DMS114 treated with DMSO at 0.1 percent for 48 hours (cell line): ENCODE results near the gene ZNF670.

Source experiments
- DNase-seq: peaks from one replicate; lab custom pipeline; 2025; ENCODE audit not compliant: unreplicated experiment; lab: John Stamatoyannopoulos, UW

The ZNF670 gene

GRCh38 chr1:247104965-247105364 is 26.4 kb upstream of the ZNF670 start:
- no peak for DNase-seq

DNA sequence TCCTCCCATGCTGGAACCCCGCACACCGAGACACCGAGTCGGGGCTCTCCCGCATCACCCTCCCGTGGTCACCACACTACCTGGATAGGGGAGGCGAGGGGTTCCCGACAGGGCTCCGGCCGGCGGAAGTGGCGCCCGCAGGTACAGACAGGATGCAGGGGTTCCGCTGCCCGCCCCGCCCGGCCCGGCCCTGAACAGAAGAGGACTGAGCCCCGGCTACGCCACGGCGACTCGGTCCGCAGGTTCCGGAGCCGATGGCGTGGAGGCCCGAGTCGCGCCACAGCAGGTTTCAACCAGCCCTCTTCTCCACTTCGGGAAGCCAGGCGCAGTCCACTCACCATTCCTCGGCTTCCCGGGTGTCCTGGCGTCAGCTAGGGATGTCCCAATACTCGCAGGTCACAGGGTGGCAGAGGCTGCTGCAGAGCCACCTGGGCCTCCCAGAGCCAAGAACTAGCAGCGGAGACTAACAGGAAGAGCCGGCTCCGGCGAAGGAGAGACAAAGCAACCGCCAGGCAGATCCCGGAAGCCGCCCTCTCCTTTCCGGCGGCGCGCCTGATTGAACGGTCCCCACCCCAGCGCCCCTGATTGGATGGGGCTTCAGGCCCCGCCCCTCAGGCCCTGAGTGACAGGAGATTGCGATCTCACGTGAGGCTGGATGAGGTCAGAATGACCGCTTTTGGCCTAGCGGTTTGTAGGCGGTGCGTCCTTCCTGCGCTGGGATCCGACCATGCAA is 25.4 kb upstream of the ZNF670 start, which contains the start of gene ZNF669:
Gene ZNF669 (minus strand): TSS at position 498 of the 733 bp plus-strand sequence. CDS start 157 bp downstream, at position 341.
- peak; percentile 87 for DNase-seq

- DNase-seq, result no peak
Observed at GRCh38 chr1:247102381-247102780, 23.8 kb upstream of the ZNF670 start.

DNA sequence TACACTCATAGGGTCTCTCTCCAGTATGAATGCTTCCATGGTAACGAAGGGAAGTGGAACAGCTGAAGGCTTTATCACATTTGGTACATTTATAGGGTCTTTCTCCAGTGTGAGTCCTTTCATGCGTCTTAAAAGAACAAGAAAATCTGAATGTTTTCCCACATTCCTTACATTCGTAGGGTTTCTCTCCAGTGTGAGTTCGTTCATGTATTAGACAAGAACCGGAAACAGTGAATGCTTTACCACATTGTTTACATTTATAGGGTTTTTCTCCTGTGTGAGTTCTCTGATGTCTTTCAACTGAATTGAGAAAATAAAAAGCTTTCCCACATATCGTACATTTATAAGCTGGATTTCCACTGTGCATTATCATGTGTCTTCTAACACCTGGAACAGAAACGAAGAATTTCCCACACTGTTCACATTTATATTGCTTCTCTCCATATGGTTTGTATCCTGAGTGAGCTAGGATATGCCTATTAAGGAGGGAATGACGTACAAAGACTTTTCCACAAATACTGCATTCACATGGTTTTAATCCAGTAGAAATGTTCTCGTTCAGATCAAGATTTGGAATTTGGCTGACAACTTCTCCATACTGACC is 22.2 kb upstream of the ZNF670 start:
- DNase-seq, result no peak

DNA sequence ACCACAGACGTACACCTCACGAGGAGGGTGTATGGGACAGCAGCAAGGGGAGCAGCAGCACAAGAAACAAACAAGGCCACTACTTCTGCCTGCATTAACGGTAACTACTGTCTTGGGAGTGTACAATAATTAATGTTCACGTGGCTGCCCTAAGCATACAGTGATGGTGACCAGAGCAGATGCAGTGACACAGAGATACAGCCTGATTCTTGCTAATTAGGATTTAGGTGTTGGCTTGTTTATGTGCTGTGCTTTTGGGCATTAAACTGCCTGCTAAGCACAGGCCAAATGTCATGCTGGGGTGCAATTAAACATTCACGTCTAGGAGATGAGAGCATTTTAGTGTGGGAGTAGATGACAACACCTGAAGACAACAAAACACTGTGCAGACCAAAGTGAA is 18.3 kb upstream of the ZNF670 start:
- DNase-seq, result no peak

GRCh38 chr1:247096544-247096943 is 17.9 kb upstream of the ZNF670 start:
- no peak for DNase-seq

DNA sequence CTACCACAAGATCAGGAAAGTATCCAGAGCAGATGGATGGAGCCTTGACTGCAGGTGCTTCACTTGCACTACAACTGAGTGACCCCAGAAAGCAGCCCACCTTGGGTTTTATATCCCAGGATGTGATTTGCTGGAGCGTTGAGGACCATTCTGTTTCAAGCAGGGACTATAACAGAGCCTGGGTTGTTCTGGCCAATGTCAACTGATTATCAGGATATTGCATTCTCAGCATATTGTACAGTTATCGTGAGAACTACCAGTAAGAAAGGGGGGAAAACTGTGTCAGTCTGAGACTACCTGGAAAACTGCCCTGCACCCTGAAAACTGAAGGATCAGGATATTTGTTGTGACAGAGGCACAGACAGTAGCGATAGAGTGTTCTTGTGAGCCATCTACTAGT is 17.5 kb upstream of the ZNF670 start:
- DNase-seq, result no peak

DNA sequence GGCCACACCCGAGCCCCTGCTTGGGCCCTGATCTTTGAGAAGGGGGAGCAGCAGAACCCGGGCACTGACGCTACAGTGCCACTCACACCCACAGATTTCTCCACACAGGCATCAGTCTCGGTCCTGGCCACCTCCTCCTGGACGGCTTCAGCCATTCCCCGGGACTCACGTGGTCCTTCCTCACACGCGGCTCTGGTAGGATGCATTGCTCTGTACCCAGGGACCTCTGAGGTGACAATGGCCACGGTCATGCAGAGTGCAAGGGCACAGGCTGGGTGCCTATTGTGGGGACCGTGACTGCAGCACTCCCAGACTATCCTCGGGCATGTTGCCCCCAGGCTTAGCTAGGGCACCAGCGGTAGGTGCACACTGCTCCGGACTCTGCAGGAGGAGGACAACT is 11.8 kb upstream of the ZNF670 start:
- DNase-seq, result no peak

GRCh38 chr1:247089616-247090375 is 11.2 kb upstream of the ZNF670 start:
- no peak for DNase-seq

DNA sequence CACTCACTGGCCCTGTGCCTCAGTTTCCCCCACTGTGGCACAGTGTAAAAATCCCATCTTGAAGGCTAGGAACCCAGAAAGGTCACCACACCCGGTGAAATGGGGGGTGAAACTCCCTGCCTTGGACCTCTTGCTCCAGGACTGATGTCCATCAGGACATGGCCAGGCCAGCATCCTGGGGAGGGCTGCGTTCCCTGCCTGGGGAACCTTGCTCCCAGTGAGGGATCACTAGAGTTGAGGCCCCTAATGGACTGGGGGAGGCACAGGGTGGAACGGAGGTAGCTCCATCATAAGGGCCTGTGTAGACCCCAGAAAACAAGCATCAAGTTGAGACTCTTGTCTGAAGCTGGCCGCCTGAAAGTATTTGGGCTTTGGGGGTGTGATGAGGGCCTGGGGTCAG is 10.4 kb upstream of the ZNF670 start:
- DNase-seq, result no peak

DNA sequence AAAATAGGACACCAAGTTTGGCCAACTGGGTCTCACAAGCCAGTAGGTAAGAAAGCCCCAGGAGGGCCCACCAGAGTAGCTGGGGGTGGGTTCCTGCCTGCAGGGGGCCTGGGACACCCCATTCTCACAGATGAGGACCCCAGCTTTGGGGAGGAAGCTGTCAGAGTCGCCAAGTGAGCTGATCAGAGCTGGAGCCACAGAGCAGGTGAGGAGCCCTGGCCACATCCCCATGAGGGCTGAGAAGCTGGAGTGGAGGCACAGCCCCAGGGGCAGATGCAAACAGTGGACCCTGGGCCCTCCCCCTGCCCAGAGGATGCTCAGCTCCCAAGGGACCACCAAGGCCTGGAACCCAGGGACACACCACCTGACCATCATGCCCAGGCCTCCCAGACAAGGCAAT is 8.6 kb upstream of the ZNF670 start:
- DNase-seq, result no peak

DNA sequence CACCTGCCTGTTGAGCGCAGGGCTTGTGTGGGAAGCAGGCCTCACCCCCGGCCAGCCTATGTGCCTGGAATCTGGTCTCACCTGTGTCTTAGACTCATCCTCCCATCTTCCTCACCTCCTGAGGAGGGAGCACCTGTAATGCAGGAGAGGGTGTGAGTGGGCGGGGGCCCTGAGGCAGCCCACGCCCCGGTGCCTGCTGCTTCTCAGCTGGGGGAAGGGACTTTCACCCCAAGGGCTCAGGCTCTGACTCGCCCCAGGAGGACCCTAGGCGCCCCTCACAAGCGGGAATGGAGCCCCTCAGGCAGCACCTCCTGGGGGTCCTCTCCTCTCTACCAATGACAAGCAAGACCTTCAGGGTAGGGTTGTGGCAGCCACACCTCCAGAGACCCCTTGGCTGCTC is 6.7 kb upstream of the ZNF670 start:
- DNase-seq, result no peak

GRCh38 chr1:247084771-247085170 is 6.2 kb upstream of the ZNF670 start:
- DNase-seq, result no peak

DNA sequence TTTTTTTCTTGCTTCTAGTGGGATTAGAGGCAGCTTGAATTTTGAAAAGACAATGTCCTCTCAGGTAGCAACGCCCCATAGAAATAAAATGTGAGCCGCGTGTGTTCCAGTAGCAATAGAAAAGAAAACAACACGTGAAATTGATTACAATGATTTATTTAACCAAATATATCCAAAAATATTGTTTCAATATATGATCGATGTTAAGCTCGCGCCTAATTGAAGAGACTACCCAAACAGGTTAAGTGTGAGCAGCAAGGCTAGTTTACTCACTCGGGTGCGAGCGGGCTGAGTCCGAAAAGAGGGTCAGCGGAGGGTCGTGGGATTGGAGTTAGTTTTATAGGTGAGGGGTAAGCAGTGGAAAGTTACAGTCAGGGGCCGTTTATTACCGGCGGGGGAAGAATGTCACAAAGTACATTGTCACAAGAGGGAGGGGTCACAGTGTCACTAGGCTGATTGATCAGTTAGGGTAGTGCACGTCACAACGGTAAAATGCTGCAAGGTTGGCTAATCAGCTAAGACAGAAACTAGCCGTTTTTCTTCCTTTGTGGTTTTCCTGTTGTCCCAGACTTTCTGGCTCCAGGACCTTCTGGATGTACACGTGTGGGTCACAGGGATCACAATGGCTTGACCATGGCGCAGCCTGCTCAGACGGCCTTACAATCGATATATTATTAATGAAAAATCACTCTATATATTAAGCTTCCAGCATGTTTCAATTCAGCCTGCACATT is 697 bp upstream of the ZNF670 start:
- no peak for DNase-seq

- no peak for DNase-seq
Observed at GRCh38 chr1:247077876-247078257, 744 bp downstream of the ZNF670 start.

GRCh38 chr1:247077213-247077612 is 1.4 kb downstream of the ZNF670 start:
- no peak for DNase-seq

DNA sequence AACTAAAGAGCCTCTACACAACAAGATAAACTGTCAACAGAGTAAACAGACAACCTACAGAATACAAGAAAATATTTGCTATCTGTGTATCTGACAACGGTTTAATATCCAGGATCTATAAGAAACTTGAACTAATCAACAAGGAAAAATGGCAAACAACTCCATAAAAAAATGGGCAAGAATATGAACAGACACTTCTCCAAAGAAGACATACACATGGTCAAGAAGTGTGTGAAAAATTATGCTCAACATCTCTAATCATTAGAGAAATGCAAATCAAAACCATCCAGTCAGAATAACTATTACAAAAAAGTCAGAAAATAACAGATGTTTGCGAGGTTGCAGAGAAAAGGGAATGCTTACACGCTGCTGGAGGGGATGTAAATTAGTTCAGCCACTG is 8.0 kb downstream of the ZNF670 start:
- no peak for DNase-seq

GRCh38 chr1:247064304-247064703 is 14.3 kb downstream of the ZNF670 start:
- DNase-seq, result no peak

DNA sequence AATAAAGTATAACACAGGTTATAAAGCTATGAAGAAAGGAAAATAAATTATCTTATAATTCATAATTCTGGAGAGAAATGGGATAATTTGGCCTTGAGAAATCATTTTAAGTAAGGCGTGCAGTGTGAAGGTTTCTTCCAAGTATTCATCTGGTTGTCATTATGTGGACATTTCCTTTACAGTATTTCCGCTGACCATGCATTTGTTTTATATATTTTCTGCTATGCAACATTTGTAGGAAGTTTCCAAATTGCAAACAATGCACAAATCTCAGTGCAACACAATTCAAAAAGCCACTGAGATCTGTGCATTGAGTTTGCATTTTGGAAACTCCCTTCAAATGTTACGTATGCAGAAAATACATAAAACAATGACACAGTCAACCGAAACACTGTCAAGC is 17.8 kb downstream of the ZNF670 start:
- DNase-seq, result no peak

GRCh38 chr1:247056071-247056470 is 22.5 kb downstream of the ZNF670 start:
- no peak for DNase-seq

- DNase-seq, result no peak
Observed at GRCh38 chr1:247054992-247055415, 23.6 kb downstream of the ZNF670 start.
